Endothelial cell of umbilical vein (primary cell): ENCODE measurements around the gene CPNE8. TPM values are rescaled to one million over a fixed set of nuclear protein-coding genes. Genes with fewer than 3 reads are reported as not detected.

Experiments used
- BruUV-seq: library from RNA; stranded (reverse); fragments of 400-500 nt; replicated peaks from 2 replicates; lab custom pipeline; 2021; lab: Mats Ljungman, UMichigan
- CTCF ChIA-PET: fragments of 300-600, 350-600 bp; sonication (Branson Sonifier 250); formaldehyde crosslinking; loops from one replicate; lab custom pipeline; 2021; ENCODE audit warnings: antibody characterized with exemption, inconsistent platforms; lab: Charles Lee
- POLR2A ChIA-PET: fragments of 300-600, 350-600 bp; sonication (Branson Sonifier 250); formaldehyde crosslinking; loops from one replicate; lab custom pipeline; 2021; ENCODE audit warnings: antibody characterized with exemption, inconsistent platforms; lab: Charles Lee
- DNase-seq: peaks from one replicate; pipeline ENCODE4 v3.0.0-alpha.2; 2011; ENCODE audit warnings: low read depth, low spot score
- FAIRE-seq: peaks from 2 replicates; lab custom pipeline; 2011; peaks lifted over from hg19 to GRCh38; lab: Jason Lieb, UNC
- H2AFZ ChIP-seq: 2 replicates; pipeline ENCODE4 v1.6.0; 2012; ENCODE audit warnings: low read depth, low read length, control low read depth, inconsistent platforms
- H3K27ac ChIP-seq: 2 replicates; pipeline ENCODE4 v1.5.1; 2011; ENCODE audit warnings: low read depth, mild to moderate bottlenecking, control low read depth, low read length, moderate library complexity; ENCODE audit not compliant: insufficient read depth
- H3K27me3 ChIP-seq, 2 experiments: 2 replicates each; pipeline versions ENCODE4 v1.6.0 to v1.6.1; 2011; ENCODE audit warnings: low read length in 2 of 2, mixed read lengths in 1 of 2; ENCODE audit not compliant: control insufficient read depth in 2 of 2, insufficient read depth in 2 of 2
- H3K36me3 ChIP-seq, 2 experiments: 2 replicates in 1 of 2; 3 replicates in 1 of 2; pipeline ENCODE4 v1.5.1; 2011; ENCODE audit warnings: low read length in 2 of 2, mild to moderate bottlenecking in 1 of 2, moderate library complexity in 1 of 2; ENCODE audit not compliant: control insufficient read depth in 2 of 2, insufficient read depth in 2 of 2; ENCODE audit errors: extremely low read depth in 1 of 2
- H3K4me1 ChIP-seq: 3 replicates; pipeline ENCODE4 v1.5.1; 2011; ENCODE audit warnings: mild to moderate bottlenecking, low read length; ENCODE audit not compliant: control insufficient read depth, insufficient read depth; ENCODE audit errors: extremely low read depth
- H3K4me2 ChIP-seq: 2 replicates; pipeline ENCODE4 v1.6.1; 2011; ENCODE audit warnings: low read length, control low read depth, mixed read lengths; ENCODE audit not compliant: insufficient read depth
- H3K4me3 ChIP-seq, 3 experiments: fragments of 200-600 bp in 1 of 3; sonication (generic), shearing (Covaris generic) in 1 of 3; replicated peaks in 1 of 3; 2 replicates each; pipeline ENCODE4 v1.5.1; 2011 to 2016; ENCODE audit warnings: control low read depth in 3 of 3, low read length in 3 of 3, mild to moderate bottlenecking in 2 of 3, inconsistent platforms in 1 of 3, low read depth in 1 of 3, moderate library complexity in 1 of 3; ENCODE audit not compliant: insufficient read depth in 1 of 3
- H3K79me2 ChIP-seq: 2 replicates; pipeline ENCODE4 v1.6.0; 2012; ENCODE audit warnings: low read length, inconsistent platforms; ENCODE audit not compliant: control insufficient read depth, insufficient read depth
- H3K9ac ChIP-seq: replicated peaks from 2 replicates; pipeline ENCODE3; 2011; ENCODE audit warnings: low read length, control low read depth; ENCODE audit not compliant: insufficient read depth; ENCODE audit errors: extremely low read depth
- H3K9me1 ChIP-seq: replicated peaks from 3 replicates; pipeline ENCODE4 v1.6.0; 2011; ENCODE audit warnings: mild to moderate bottlenecking, low read length; ENCODE audit not compliant: control insufficient read depth, insufficient read depth; ENCODE audit errors: extremely low read depth
- H3K9me3 ChIP-seq: replicated peaks from 2 replicates; pipeline ENCODE4 v1.5.1; 2012; ENCODE audit warnings: low read length, inconsistent platforms; ENCODE audit not compliant: control insufficient read depth, insufficient read depth
- H4K20me1 ChIP-seq: replicated peaks from 2 replicates; pipeline ENCODE3; 2011; ENCODE audit warnings: mild to moderate bottlenecking, low read length; ENCODE audit not compliant: control insufficient read depth, insufficient read depth; ENCODE audit errors: extremely low read depth
- CTCF ChIP-seq, 2 donors: IDR thresholded peaks; 1 replicate in 1 of 2; 2 replicates in 1 of 2; pipeline ENCODE4 v1.5.1; 2011; ENCODE audit warnings: low read length in 2 of 2, mild to moderate bottlenecking in 2 of 2, moderate library complexity in 2 of 2, control low read depth in 1 of 2, inconsistent platforms in 1 of 2, low read depth in 1 of 2; ENCODE audit not compliant: insufficient read depth in 1 of 2; ENCODE audit errors: extremely low read depth in 1 of 2
- EZH2 ChIP-seq: IDR thresholded peaks from 2 replicates; pipeline ENCODE4 v1.6.1; 2012; ENCODE audit warnings: borderline replicate concordance, low read depth, mild to moderate bottlenecking, moderate library complexity, low read length, inconsistent platforms; ENCODE audit not compliant: severe bottlenecking
- FOS ChIP-seq: IDR thresholded peaks from 2 replicates; pipeline ENCODE4 v1.6.1; 2011; ENCODE audit warnings: mild to moderate bottlenecking, low read length, moderate library complexity, borderline replicate concordance; ENCODE audit not compliant: insufficient read depth
- GATA2 ChIP-seq: IDR thresholded peaks from 2 replicates; pipeline ENCODE4 v1.7.0; 2011; ENCODE audit warnings: low read depth, mild to moderate bottlenecking, moderate library complexity, mixed read lengths, low read length; ENCODE audit not compliant: insufficient read length, insufficient read depth
- MYC ChIP-seq: IDR thresholded peaks from one replicate; pipeline ENCODE4 v1.6.1; 2011; ENCODE audit warnings: mild to moderate bottlenecking, low read depth, low read length
- POLR2AphosphoS5 ChIP-seq: IDR thresholded peaks from 2 replicates; pipeline ENCODE4 v1.6.1; 2012; ENCODE audit warnings: low read depth, mild to moderate bottlenecking, control low read depth, low read length, moderate library complexity; ENCODE audit not compliant: insufficient read depth
- dilution Hi-C: fragments of 300-500 bp; cut with MboI; formaldehyde crosslinking; loops from one replicate; pipeline ENCODE4 v1.15.0; 2019; ENCODE audit warnings: low sequenced_read_pairs; ENCODE audit not compliant: extremely low pct_ligation_motif_present
- intact Hi-C: fragments of 100-400 bp; cut with micrococcal nuclease; formaldehyde crosslinking; loops from one replicate; pipeline ENCODE4 v1.10.0; 2022
- polyA plus RNA-seq, 4 experiments: library from polyadenylated mRNA; depleted of rRNA in 3 of 4; stranded (reverse) in 3 of 4; unstranded in 1 of 4; fragments of >200 nt; gene quantifications; 2 replicates each; pipeline versions ENCODE4 v1.2.1 to v1.2.3, GENCODE V29; 2011 to 2012; ENCODE audit warnings: missing spikeins in 1 of 4
- total RNA-seq: library from RNA; stranded (reverse); gene quantifications from 2 replicates; pipeline ENCODE4 v1.2.3, GENCODE V29; 2021
- TF ChIP-seq, protein P1 (sequence below): IDR thresholded peaks from 2 replicates; pipeline ENCODE4 v1.6.1; 2011; ENCODE audit not compliant: insufficient read depth, insufficient read length

The CPNE8 gene
- total and polyA plus RNA-seq, 2 donors (not counting 3 experiments of a cell fraction or from before 2014, with no cell fraction given): 4.4 to 13.7 TPM

- dilution Hi-C loops: no loop called here
- Histone ChIP-seq H3K27me3 (no peaks in the 10 kb centered on the region), H3K27ac (no peak overlapping the region), H3K9me3 (no peaks in the 10 kb centered on the region), H2AFZ (no peak overlapping the region), H3K9me1 (no peaks in the 10 kb centered on the region), H3K4me2 (no peak overlapping the region), H3K9ac (no peak overlapping the region), H3K4me3 (no peak overlapping the region), H3K4me1 (no peaks in the 10 kb centered on the region), H3K36me3 (no peaks in the 10 kb centered on the region), H3K79me2 (no peaks in the 10 kb centered on the region), H4K20me1 (no peaks in the 10 kb centered on the region)
- CTCF ChIA-PET: no interaction called here
- DNase-seq: no peak
- BruUV-seq: no TSS peak
- POLR2A ChIA-PET: no interaction called here
- FAIRE-seq: no peak
- intact Hi-C loops: no loop called here
- TF ChIP-seq GATA2: no peak
- no peak for TF ChIP-seq EZH2
- no peak for TF ChIP-seq POLR2AphosphoS5
- TF ChIP-seq FOS: no peak
- no peak for TF ChIP-seq MYC
- TF ChIP-seq, protein P1, sequence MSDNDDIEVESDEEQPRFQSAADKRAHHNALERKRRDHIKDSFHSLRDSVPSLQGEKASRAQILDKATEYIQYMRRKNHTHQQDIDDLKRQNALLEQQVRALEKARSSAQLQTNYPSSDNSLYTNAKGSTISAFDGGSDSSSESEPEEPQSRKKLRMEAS: no peak
- TF ChIP-seq CTCF (IDR thresholded peaks at IDR 0.05; ENCODE audit: extremely low read depth in 1 of 2, insufficient read depth in 1 of 2, low read depth in 1 of 2, low read length in 2 of 2): no peak
Observed at GRCh38 chr12:38629064-38629463, 276.3 kb downstream of the CPNE8 start.
